Stimulated activated CD4-positive, alpha-beta T cell treated with anti-CD3 and anti-CD28 coated beads, Interleukin-4, amount 100 ng/mL, for 24 hours (primary cell): ENCODE data around the gene NEU4.
"Not testable (repeated sequence)": the region's sequence is repeated elsewhere in the genome, so short reads cannot be mapped to it uniquely, and the experiment has no call there.

ENCODE experiments used
- DNase-seq: peaks from one replicate; pipeline ENCODE4 v3.0.0-alpha.2; 2020

NEU4 gene

DNA sequence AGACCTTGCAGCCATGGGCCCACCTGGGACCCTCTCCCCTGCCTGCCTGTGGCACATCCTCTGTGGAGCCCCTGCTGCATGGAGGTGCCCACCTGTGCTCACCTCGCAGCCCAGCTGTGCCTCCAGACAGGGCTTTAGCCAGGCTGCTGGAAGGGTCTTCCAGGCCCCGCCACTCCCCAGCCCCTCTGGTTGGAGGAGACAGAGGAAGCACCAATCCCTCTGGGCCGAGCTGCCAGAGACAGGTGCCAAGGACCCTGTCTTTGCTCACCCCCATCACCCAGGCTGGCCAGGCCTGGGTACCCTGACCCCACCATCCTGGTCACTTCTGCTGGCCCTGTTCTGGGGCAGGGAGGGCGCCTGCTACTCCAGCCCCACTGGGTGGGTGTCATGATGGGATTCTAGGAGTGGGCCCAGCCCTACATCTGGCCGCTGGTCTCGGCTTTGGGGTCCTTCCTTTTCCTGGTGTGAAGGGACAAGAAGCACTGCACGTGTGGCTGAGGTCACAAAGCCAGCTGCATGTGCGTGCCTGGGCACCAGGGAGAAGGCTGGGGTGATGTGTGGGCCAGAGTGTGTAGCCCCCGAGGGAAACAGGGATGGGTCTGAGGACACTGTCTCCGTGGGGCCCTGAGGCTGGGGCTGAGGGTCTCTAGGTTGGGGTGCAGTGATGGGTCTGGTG lies 9.3 kb upstream of the NEU4 start:
- no peak for DNase-seq

DNA sequence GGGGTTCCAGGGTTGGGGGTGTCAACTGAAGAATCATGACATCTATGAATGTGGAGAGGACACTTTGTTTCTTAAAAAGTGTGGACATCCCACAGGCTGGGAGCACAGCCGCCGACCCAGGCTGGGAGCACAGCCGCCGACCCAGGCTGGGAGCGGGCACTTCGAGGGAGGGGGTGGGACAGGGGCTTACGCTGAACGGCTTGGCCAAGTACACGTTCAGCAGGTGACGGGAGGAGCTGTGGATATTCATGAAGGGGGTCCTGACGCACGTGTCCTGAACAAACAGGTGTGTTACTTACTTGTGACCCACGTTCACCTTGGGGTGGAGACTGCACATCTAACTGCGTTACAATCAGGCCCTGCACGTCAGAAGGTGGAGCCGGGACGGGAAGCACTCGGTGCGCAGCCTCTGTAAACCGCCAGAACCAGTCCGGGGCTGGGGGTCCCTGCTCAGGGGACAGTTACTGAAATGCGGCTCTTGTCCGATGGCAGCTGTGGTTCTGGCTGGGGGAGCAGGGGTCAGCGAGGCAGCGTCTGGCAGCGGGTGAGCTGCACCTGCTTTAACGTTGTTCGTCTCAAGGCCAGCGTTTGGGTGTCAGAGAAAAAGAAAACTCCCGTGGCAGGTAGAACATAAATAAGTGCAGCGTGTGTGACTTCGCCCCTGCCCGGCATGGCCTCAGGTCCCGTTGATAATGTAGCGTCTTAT lies 8.6 kb upstream of the NEU4 start:
- peak; percentile 3 for DNase-seq

DNA sequence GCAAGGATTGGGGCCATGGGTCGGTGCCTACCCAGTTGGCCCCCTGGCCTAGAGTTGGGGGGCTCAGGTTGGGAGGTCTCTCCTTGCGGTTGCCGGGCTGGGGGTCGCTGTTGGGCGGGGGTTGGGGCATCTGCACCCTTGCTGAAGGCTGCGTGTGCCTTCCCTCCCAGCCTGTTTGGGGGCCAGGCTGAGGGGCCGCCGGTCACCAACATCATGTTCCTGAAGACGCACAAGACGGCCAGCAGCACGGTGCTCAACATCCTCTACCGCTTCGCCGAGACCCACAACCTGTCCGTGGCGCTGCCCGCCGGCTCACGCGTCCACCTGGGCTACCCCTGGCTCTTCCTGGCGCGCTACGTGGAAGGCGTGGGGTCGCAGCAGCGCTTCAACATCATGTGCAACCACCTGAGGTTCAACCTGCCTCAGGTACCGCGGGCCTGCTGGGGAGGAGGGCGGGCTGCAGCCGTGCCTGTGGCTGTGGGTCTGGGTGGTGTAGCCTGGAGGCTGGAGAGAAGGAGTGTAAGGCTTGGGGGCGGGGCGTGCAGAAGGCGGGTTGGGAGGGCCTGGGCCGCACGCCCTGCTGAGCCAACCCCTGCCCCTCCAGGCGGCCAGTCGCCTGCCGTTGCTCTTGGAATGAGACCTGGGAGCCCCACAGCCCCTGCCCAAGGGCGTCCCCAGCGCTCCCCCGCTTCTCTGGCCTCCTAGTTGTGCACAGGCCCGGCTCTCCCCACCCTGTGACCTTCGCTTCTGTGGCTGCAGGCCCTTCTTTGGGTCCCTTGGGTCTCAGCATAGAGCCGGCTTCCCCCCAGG lies 7.2 kb upstream of the NEU4 start:
- DNase-seq = no peak

DNA sequence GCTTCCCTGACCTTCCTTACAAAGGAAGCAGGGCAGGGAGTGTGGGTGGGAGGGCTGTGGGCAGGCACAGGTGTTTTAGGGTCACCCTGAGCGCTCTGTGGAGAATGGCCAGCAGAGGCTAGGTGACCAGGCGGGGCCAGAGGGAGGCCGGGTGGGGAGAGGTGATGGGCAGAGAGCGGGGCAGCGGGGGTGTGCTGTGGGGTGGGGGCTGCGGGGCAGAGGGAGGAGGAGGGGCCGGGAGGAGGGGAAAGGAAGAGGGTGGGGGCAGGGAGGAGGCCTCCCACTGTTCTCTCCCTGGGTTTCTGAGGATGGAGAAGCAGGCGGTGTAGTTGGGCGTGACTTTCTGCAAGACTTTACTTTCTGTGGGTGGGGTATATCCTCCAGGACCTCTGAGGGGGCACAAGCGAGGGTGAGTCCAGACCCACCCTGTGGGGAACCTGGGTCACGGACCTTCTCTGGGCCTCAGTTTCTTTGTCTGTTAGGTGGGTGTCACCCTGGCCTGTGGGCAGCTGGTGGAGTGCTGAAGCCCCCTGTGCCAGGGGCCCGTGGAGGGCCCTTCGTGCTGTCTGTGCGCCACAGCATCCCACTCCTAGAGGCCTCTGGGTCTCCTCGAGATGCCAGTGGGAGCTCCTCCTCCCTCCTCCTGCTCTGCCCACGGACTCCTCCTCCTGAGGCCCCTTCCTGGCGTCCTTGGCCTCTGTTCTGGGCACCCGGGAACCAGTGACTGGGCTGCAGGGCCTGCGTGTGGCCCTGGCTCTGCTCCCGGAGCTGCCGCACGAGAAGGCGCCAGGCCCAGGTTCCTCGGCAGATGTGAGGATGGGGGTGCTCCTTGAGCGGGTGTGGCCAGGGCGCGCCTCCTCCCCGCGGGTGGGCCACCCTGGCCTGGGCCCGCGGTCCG lies 6.3 kb upstream of the NEU4 start:
- no peak for DNase-seq

DNA sequence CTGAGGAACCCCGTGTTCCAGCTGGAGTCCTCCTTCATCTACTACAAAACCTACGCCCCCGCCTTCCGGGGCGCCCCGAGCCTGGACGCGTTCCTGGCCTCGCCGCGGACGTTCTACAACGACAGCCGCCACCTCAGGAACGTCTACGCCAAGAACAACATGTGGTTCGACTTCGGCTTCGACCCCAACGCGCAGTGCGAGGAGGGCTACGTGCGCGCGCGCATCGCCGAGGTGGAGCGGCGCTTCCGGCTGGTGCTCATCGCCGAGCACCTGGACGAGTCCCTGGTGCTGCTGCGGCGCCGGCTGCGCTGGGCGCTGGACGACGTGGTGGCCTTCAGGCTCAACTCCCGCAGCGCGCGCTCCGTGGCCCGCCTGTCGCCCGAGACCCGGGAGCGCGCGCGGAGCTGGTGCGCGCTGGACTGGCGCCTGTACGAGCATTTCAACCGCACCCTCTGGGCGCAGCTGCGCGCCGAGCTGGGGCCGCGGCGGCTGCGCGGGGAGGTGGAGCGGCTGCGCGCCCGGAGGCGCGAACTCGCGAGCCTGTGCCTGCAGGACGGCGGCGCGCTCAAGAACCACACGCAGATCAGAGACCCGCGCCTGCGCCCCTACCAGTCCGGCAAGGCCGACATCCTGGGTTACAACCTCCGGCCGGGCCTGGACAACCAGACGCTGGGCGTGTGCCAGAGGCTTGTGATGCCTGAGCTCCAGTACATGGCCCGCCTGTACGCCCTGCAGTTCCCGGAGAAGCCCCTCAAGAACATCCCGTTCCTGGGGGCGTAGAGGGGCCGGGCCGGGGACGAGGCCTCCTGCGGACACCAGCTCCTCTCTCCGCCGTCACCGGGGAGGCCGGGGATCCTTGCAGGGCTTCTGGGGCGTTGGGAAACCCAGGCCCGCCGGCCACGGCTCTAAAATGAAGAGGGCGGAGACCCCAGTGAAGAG lies 5.3 kb upstream of the NEU4 start:
- peak; percentile 36 for DNase-seq

DNA sequence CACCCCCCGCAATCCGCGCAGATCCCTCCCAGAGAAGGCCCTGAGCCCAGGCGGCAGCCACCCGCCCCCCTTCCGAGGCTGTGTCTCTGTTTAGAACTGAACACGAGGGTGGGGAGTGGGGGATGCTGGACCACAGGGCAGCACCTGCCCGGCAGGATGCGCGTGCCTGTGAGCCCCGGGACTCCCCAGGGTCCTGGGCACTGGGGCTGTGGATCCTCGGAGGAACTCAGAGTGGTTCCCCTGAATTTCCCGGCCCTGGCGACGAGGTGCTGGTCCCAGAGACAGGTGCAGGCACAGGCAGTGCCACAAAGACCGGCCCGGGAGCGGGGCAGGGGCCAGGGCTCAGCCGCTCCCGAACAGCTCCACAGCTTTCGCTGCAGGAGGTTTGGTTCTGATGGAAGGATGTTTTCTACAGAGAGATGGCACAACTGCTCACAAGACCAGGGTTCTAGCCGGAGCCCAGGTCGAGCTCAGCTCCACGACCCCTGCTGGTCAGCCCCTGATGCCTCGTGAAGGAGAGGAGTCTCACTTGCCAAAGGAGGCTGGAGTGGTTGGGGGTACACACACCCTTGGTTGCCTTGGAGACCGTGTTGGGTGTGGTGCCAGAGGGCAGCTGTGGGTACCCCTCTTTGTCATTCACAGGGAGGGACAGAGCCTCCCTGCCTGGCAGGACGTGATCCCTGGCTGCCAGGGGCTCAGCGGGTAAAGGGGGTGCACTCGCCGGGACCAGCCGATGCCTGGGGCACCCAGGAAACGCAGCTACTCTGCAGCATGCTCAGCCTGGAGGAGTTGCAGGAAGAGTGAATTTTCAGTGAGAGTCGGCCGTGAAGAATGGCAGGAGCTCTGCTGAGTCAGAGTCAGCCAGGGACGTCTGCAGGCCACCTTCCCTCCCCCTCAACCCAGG lies 4.4 kb upstream of the NEU4 start:
- no peak for DNase-seq

DNA sequence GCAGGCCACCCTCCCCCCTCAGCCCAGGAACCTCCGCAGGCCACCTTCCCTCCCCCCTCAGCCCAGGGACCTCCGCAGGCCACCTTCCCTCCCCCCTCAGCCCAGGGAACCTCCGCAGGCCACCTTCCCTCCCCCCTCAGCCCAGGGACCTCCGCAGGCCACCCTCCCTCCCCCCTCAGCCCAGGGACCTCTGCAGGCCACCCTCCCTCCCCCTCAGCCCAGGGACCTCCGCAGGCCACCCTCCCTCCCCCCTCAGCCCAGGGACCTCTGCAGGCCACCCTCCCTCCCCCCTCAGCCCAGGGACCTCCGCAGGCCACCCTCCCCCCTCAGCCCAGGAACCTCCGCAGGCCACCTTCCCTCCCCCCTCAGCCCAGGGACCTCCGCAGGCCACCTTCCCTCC lies 2.8 kb upstream of the NEU4 start:
- DNase-seq = not testable (repeated sequence)

DNA sequence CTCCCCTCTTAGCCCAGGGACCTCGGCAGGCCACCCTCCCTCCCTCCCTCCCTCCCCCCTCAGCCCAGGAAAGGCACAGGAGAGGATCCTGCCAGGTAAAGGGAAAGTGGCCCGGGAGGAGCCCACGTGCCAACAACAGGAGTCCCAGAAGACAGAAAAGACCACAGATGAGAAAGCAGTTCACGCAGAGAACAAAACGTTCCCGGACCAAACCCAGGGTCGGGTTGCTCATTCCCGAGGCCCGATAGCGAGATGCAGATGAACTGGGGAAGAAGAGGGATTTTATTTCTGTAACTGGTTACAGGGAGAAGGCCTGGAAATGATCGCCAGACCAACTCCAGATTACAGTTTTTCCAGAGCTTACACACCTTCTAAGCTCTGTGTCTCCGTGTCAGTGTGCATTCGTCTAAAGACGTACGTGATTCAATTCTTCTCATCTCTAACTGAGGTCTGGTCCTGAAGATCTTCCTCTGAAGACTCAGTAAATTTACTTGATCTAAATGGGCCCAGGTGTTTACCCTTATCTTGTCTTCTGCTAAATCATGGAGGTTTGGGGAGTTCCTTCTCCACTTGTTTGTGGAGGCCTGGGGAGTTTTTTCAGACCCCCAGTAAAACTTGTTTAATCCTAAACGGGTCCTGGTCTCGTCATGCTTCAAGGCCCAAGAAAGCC lies 807 bp upstream of the NEU4 start:
- DNase-seq = no peak

DNA sequence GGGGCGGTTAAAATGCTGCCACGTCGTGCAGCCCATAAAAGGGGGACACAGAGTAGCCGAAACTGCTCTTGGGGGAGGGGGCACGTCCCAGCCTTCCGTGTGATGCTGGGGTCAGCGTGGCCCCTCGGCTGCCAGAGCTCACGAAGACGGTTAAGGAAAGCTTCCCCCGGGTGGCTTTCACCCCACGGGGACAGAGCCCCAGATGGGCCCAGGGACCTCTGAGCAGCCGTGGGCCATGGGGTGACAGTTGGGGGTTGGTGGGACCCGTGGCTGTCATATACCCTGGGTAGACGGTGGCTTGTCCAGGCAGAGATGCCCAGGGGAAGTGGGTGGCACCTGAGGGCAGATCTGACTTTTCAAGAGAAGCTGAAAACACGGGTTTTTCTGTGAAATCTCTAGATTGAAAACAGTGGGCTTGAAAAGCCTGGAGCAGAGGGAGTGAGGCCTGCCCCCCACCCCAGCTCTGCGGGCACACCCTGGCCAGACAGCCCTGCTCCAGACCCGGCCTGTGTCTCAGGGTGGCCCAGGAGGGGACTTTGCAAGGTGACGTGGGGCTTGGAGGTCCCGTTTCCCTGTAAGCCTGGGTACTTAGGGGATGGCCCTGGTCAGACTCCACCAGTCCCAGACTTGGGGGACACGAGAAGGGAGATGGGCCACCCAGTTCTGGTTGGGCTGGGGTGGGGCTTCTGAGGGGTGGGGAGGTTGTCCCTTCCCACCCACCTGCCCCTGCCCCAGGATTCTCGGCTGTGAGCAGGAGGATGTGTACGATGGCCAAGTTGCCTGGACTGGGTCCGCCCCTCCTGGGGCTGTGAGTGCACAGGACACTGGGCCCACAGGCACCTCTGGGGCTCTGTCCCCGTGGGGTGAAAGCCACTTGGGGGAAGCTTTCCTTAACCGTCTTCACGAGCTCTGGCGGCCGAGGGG lies 652 bp downstream of the NEU4 start:
- no peak for DNase-seq

DNA sequence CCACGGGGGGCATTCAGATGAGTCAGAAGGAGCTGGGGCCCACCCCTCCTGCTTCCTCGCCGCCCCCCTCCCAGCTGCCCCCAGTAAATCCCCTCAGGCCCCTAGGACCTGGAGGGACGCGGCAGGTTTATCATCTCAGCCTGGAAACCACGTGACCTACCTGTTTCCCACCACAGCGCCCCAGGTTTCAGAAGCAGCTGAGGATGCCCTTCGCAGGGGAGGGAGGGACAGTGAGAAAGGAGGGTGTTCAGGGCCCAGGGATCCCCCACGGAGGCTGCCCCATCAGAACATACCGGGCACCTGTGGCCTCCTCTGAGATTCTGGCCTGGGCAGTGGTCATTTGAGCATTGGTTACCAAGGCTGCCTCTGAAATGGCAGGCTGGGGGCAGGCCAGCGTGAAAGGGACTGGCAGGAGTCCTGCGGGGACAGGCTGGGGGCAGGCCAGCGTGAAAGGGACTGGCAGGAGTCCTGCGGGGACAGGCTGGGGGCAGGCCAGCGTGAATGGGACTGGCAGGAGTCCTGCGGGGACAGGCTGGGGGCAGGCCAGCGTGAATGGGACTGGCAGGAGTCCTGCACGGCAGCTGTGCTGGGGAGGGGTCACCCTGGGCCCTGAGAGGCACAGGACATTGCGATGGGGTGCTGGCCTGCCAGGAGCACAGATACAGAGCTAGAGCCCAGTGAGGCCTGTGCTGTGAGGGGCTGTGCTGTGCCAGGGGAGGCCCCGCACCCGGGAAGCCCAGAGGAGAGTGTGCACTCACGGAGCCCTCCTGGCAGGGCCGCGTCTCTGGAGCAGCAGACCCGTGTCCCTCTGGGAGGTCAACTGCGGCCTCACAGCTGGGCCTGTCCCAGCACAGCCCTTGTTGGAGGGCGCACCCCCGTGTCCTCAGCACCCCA lies 1.6 kb downstream of the NEU4 start:
- no peak for DNase-seq

DNA sequence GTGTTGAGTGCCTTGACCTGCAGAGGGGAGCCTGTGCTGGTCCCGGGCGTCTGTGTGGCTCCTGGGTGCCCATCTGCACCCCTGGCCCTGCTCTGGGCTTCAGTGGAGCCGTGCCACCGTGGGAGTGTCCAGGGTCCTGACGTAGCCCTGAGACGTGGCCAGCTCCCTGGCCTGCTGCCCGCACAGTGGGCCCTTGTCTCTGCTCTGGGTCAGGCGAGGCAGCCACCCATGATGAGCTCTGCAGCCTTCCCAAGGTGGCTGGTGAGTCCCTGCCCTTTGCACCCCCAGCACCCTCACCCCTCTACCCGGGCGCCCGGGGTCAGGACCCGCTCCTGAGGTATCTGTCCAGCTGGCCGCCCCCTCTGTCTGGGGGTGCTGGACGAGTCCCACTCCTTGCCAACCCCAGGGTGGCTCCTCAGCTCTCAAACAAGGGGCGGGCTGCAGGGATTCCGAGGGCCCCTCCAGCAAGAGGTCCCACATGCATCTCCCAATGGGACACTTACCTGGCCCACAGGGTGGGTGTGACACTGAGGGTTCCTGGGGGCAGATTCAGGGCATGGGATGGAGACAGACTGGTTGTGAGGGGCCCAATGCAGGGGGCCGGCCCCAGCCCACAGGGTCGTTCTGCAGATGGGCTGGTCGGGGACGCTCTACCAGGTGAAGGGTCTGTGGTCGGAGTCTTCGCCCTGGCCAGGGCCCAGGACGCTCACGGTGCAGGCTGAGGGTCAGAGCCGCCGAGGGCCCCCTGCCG lies 2.4 kb downstream of the NEU4 start:
- DNase-seq = no peak

DNA sequence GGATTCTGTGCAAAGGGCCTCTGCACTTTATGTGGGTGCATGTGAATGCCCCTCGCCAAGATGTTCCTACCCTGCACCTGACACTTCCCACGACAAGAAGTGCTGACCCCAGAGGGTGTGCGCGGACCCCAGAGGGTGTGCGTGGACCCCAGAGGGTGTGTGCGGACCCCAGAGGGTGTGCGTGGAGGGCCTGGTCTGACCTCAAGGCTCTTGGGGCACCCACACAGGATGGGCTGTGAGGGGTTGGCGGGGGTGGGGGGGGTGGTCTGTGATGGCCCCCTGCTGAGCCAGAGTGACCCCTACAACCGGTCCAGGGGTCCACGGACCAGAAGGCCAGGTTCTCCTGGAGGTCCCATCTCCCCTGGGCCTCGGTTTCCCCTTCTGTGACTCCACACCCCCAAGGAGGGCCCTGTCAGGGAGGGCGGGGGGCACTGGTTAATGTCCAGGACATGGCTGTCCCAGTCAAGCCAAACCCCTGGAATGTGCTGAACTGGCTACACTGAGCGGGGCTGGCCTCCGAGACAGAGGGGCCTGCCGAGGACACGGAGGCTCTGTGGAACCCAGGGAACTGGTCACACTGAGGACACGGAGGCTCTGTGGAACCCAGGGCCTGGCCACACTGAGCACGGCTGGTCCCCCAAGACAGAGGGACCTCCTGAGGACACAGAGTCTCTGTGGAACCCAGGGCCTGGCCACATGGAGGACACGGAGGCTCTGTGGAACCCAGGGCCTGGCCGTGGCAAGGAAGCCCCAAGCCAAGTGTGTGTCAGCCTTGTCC lies 3.1 kb downstream of the NEU4 start:
- DNase-seq = no peak

DNA sequence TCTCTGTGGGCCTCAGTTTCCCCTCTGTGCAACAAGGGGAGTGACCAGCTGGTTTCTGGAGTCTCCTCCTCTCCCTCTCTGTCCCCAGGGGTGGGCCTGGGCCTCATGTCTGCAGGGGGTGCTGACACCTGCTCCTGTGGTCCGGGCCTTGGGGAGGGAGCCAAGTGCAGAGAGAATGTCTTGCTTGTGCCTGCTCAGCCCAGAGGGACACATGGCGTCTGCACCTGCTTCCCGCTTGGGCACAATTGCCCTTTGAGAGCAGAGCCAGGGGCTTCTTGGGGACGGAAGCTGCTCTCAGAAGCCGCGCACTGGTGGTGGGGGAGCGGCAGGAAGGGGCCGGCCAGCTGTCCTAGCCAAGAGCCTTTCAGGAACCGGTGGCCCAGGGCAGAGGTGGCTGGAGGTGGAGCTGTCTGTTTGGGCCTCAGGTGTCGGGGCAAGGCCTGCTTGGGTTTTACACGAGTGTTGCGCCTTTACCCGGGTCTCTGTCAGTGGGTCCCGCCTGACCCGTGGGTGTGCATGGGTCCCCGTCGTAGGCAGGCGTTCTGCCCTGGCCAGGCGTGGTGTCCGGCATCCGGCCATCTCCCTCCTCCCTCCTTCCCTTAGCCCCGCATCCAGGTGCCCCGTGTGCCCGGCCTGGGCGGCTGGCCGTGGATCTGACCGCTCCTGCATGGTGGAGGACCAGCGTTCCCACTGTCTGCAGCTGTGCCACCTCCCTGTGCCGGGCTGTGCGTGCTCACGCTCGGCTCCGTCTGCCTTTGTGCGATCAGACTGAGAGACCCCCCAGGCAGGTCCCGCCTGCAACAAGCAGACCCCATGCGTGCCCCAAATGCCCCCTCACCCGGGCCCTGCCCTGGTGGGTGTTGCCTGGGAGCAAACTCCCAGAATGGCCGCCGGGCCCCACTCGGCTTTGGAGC lies 4.0 kb downstream of the NEU4 start:
- DNase-seq = no peak

DNA sequence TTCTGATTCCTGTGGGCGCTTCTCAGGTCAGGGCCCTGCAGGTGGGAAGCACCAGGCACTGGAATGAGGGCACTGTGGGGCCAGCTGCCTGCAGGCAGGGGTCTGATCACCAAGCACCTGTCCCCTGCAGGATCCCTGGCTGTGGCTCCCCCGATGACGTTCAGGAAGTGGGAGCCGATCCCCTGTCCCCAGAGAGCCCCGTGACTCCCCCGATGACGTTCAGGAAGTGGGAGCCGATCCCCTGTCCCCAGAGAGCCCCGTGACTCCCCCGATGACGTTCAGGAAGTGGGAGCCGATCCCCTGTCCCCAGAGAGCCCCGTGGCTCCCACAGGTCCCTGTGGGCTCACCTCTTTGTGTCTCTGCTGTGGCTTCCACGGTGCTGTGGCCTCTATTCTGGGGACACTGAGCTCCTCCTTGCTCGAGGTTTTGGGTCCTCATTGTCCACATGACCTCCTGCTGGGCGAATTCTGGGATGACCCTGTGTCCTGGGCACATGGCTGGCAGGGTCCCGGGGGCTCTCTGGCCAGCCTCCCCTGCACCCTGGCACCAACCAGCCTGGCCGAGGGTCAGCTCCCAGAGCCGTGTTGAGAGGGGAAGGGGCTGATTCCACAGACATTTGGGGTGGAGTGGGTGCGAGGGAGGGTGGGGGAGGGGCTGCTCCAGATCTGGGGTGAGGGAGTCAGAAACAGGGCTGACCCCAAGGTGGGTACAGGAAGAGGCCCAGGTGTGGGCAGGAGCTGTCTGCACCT lies 4.8 kb downstream of the NEU4 start:
- DNase-seq = no peak

DNA sequence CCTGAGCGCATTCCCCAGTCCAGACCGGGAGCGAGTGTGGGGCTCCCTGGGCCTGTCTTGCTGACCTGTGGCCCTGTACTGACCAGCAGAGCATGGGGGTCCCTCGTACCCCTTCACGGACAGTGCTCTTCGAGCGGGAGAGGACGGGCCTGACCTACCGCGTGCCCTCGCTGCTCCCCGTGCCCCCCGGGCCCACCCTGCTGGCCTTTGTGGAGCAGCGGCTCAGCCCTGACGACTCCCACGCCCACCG lies 5.3 kb downstream of the NEU4 start:
- no peak for DNase-seq
